ENCODE data around the gene AZGP1.

GRCh38 chr7:99992330-99993038 lies 16.7 kb upstream of the AZGP1 start:
- TF ChIP-seq CTCF (conservative IDR thresholded peaks at IDR 0.05; ENCODE audit: low read depth, low read length) (no peak), EZH2 (IDR thresholded peaks at IDR 0.05; ENCODE audit: low read length, unreplicated experiment) (no peak), EZH2phosphoT487 (IDR thresholded peaks at IDR 0.05; ENCODE audit: borderline replicate concordance, low read length) (no peak)
